Measurements from ENCODE around the gene RAPGEF2.

GRCh38 chr4:159174645-159175084, 71.8 kb downstream of the RAPGEF2 start:
- no peak for TF ChIP-seq ZBTB20 (tag by site-specific recombination; IDR thresholded peaks at IDR 0.05)
- TF ChIP-seq, protein P1, sequence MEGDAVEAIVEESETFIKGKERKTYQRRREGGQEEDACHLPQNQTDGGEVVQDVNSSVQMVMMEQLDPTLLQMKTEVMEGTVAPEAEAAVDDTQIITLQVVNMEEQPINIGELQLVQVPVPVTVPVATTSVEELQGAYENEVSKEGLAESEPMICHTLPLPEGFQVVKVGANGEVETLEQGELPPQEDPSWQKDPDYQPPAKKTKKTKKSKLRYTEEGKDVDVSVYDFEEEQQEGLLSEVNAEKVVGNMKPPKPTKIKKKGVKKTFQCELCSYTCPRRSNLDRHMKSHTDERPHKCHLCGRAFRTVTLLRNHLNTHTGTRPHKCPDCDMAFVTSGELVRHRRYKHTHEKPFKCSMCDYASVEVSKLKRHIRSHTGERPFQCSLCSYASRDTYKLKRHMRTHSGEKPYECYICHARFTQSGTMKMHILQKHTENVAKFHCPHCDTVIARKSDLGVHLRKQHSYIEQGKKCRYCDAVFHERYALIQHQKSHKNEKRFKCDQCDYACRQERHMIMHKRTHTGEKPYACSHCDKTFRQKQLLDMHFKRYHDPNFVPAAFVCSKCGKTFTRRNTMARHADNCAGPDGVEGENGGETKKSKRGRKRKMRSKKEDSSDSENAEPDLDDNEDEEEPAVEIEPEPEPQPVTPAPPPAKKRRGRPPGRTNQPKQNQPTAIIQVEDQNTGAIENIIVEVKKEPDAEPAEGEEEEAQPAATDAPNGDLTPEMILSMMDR (tag by site-specific recombination; IDR thresholded peaks at IDR 0.05): no peak

All from HEK293 (cell line).